Bronchial epithelial cell (primary cell): ENCODE measurements around the gene PKD1. TPM values are rescaled to one million over a fixed set of nuclear protein-coding genes. Genes with fewer than 3 reads are reported as not detected.
A peak's percentile ranks its signal among the peaks of the same experiment; 100 is the strongest.

Source experiments
- DNase-seq: peaks from one replicate; pipeline ENCODE4 v3.0.0-alpha.2; 2010; ENCODE audit warnings: low read depth
- FAIRE-seq: peaks from 2 replicates; lab custom pipeline; 2011; peaks lifted over from hg19 to GRCh38; lab: Jason Lieb, UNC
- H3K27me3 ChIP-seq: 2 replicates; pipeline ENCODE4 v1.5.1; 2011; ENCODE audit warnings: low read length; ENCODE audit not compliant: control insufficient read depth, insufficient read depth
- H3K36me3 ChIP-seq: 2 replicates; pipeline ENCODE4 v1.5.1; 2011; ENCODE audit warnings: low read length; ENCODE audit not compliant: control insufficient read depth, insufficient read depth
- H3K4me3 ChIP-seq: 2 replicates; pipeline ENCODE4 v1.5.1; 2011; ENCODE audit warnings: mild to moderate bottlenecking, low read depth, low read length, control low read depth
- total RNA-seq: library from RNA; depleted of rRNA; stranded (reverse); fragments of >200 nt; gene quantifications from 2 replicates; pipeline ENCODE4 v1.2.1, GENCODE V29; 2014
- TF ChIP-seq, protein P1 (sequence below): IDR thresholded peaks from 2 replicates; pipeline ENCODE4 v1.5.1; 2011; ENCODE audit warnings: mild to moderate bottlenecking, moderate library complexity, low read length, control low read depth, inconsistent platforms; ENCODE audit not compliant: insufficient read depth, severe bottlenecking

Gene PKD1
- total RNA-seq, 1 donor from 2014 or later, result 56.1 TPM

DNA sequence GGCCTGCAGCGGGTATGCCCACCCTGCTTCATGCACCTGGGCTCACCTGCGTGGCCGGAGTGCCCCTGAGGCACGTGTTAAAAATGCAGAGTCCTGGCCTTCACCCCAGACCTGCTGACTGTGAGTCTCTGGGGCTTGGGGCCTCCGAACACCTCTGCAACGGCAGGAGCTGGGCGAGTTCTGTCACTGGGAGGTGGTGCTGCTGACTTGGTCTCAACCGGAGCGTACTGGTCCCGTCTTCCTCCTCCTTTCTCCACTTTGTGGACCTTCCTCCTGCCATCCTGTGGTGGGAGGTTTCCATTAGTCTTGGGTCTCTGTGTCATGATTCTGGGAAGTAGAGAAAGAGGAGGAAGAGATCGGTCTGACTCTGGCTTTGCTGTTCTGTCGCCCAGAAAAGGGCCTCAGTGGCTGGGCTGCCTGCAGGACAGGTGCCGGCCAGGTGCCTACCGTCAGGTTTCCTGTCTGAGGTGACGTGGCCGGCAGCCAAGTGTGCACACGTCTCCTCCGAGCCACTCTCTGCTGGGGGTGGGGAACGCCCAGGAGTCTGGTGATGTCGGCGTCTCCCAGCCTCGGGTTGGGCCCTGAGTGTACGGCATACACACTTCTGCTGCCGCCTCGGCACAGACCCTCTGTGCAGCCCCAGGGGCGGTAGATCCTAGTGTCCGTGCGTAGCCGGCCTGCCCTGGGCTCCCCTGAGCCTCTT is 81.0 kb downstream of the PKD1 start:
- Histone ChIP-seq H3K36me3 (peaks cover 23% of the 10 kb centered on the region), H3K4me3 (no peak overlapping the region), H3K27me3 (no peaks in the 10 kb centered on the region)
- FAIRE-seq (no peak), DNase-seq (no peak)
- TF ChIP-seq, protein P1, sequence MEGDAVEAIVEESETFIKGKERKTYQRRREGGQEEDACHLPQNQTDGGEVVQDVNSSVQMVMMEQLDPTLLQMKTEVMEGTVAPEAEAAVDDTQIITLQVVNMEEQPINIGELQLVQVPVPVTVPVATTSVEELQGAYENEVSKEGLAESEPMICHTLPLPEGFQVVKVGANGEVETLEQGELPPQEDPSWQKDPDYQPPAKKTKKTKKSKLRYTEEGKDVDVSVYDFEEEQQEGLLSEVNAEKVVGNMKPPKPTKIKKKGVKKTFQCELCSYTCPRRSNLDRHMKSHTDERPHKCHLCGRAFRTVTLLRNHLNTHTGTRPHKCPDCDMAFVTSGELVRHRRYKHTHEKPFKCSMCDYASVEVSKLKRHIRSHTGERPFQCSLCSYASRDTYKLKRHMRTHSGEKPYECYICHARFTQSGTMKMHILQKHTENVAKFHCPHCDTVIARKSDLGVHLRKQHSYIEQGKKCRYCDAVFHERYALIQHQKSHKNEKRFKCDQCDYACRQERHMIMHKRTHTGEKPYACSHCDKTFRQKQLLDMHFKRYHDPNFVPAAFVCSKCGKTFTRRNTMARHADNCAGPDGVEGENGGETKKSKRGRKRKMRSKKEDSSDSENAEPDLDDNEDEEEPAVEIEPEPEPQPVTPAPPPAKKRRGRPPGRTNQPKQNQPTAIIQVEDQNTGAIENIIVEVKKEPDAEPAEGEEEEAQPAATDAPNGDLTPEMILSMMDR, result no peak

DNA sequence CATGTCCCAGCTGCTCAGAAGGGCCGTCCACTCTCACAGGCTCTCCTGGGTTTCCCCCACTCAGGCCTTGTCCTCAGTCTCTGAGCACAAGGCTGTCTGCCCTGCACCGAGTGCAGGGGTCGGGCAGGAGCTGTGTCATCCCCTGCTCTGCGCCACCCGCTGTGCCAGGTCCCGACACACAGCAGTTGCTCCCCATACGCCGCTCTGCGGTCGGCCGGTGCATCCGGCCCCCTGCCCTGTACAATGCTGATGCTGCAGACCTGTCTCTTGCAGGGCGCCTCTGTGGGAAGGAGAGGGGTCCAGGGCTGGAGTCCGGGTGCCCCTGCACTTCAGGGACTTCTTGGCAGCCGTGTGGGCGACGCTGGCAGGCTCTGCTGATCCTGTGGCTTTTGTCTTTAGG is 81.8 kb downstream of the PKD1 start:
- FAIRE-seq (no peak), DNase-seq (no peak)
- no peak overlapping the region for H3K4me3 ChIP-seq
- TF ChIP-seq, protein P1, result no peak
- peaks cover 23% of the 10 kb centered on the region for H3K36me3 ChIP-seq
- H3K27me3 ChIP-seq, result no peaks in the 10 kb centered on the region

DNA sequence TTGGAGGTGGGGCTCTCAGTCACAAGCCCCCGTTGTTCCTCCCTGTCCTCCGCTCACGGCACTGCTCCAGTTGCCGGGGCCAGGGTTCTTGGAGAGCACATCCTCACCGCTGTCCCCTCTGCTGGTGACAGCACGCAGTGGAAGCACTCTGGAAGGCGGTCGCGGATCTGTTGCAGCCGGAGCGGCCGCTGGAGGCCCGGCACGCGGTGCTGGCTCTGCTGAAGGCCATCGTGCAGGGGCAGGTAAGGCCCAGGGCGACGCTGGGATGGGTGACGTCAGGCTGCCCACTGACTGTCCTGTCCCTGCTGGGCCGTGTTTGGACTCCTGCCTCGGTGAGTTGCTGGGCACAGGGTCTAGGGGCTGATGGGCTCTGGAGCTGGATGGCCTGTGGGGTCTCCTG is 82.5 kb downstream of the PKD1 start:
- H3K4me3 ChIP-seq, result no peak overlapping the region
- DNase-seq, result no peak
- TF ChIP-seq, protein P1, result no peak
- H3K36me3 ChIP-seq, result peaks cover 21% of the 10 kb centered on the region
- H3K27me3 ChIP-seq, result no peaks in the 10 kb centered on the region
- FAIRE-seq, result no peak

DNA sequence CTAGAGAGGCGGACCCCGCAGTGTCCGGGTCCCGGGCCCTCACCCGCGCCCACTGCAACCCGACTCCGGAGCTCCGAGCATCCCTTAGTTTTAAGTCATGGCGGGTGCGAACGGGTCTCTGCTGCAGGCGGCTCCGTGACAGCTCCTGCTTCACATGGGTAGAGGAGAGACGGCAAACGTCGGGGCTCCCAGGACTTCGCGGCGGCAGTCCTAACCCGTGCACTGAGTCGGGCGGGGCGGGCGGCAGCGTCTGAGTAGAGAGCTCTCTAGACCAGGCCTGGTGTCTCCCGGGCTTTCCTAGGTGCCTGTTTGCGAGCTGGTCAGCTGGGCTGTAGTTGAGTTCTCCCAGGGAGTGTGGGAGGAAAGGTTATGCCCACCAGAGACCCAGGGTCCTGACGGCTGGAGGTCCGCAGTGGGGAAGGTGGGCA is 87.6 kb downstream of the PKD1 start:
- no peak for DNase-seq
- Histone ChIP-seq H3K36me3 (peaks cover 9% of the 10 kb centered on the region), H3K27me3 (no peaks in the 10 kb centered on the region), H3K4me3 (peak overlapping the region; percentile 80)
- FAIRE-seq, result no peak
- TF ChIP-seq, protein P1, result no peak

DNA sequence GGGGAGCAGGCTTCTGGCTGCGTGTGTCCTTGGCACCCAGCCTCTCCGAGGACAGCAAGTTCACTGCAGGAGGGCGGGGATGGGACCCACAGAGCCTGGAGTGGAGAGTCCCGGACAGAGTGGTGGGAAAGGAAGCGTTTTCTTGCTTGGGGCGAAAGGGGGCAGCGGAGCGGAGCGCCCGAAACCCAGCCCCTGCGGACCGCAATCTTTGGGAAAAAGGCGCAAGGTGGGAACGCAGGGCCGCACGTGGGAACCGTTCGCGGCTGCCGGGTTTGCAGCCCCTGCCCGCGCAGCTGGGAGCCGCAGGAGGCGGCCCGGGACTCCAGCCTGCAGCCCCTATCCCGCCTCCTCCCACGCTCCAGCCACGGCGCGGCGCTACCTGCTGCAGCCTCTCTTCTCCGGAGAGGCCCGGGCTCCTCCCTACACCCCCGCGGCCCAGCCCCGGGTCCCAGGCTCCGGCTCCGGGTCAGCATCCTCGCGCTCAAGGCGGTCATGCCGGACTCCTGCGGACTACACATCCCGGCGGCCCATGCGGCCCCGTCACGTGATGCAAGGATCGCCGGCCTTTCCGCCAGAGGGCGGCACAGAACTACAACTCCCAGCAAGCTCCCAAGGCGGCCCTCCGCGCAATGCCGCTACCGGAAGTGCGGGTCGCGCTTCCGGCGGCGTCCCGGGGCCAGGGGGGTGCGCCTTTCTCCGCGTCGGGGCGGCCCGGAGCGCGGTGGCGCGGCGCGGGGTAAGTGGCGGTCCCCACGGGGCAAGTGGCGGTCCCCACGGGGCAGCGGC is 88.2 kb downstream of the PKD1 start, which contains the start of the genes NTHL1 and TSC2:
Gene NTHL1, minus strand, starts transcription at position 505 of the 786 bp plus-strand sequence. Its CDS starts 11 bp downstream, at position 494.
Gene TSC2, plus strand, starts transcription at position 656 of the 786 bp plus-strand sequence. CDS start 631 bp downstream, outside the sequence.
- Histone ChIP-seq H3K27me3 (no peaks in the 10 kb centered on the region), H3K4me3 (peak within 1 kb of the TSS; percentile 80), H3K36me3 (peaks cover 3% of the 10 kb centered on the region)
- DNase-seq, result peak; percentile 91
- TF ChIP-seq, protein P1, result peak; percentile 54
- no peak for FAIRE-seq
